Activated naive CD4-positive, alpha-beta T cell treated with anti-CD3 and anti-CD28 coated beads, Interleukin-2, amount 50 U/mL, for 72 hours (primary cell): ENCODE measurements around the gene NOTUM. TPM values are rescaled to one million over a fixed set of nuclear protein-coding genes. Genes with fewer than 3 reads are reported as not detected.
A peak's percentile ranks its signal among the peaks of the same experiment; 100 is the strongest.
"Not testable (repeated sequence)": the region's sequence is repeated elsewhere in the genome, so short reads cannot be mapped to it uniquely, and the experiment has no call there.

Experiments used
- ATAC-seq, 2 donors: fragments of 150-1000 bp; cut with Tn5 transposase; 2 replicates each; pipeline ENCODE4 v1.10.0; 2021; ENCODE audit warnings: mild to moderate bottlenecking in 2 of 2, moderate library complexity in 2 of 2
- DNase-seq, 2 donors: peaks; one replicate each; pipeline ENCODE4 v3.0.0; 2021 to 2022; ENCODE audit warnings: low spot score in 2 of 2
- H3K27ac Mint-ChIP-seq, 2 donors: one replicate each; pipeline ENCODE4 v1.8.0; 2022; ENCODE audit warnings: mild to moderate bottlenecking in 2 of 2, mixed read lengths in 2 of 2
- H3K36me3 Mint-ChIP-seq, 2 donors: one replicate each; pipeline ENCODE4 v1.8.0; 2022; ENCODE audit warnings: mixed read lengths in 2 of 2
- H3K9me3 Mint-ChIP-seq, 2 donors: one replicate each; pipeline ENCODE4 v1.8.0; 2022; ENCODE audit warnings: mixed read lengths in 2 of 2
- total RNA-seq, 2 donors: library from RNA; stranded (reverse); gene quantifications; one replicate each; pipeline ENCODE4 v1.2.3, GENCODE V29; 2022

NOTUM gene
- total RNA-seq, 2 donors from 2014 or later, result 0.39 to 1.1 TPM

- Mint-ChIP-seq H3K9me3 (no peaks in the 10 kb centered on the region), H3K36me3 (no peaks in the 10 kb centered on the region)
- ATAC-seq, result no peak
Measured at GRCh38 chr17:81925860-81926450, 35.0 kb downstream of the NOTUM start.

GRCh38 chr17:81924557-81925532, 36.1 kb downstream of the NOTUM start:
- no peaks in the 10 kb centered on the region for H3K36me3 Mint-ChIP-seq
- DNase-seq, result no peak
- peak overlapping the region in 1 of 2 donors; percentile 89 for H3K27ac Mint-ChIP-seq
- ATAC-seq, result no peak
- H3K9me3 Mint-ChIP-seq, result no peaks in the 10 kb centered on the region

More at GRCh38 chr17:81925860-81926450, 35.0 kb downstream of the NOTUM start:
- peak overlapping the region; percentile 89 to 96 for H3K27ac Mint-ChIP-seq
- no peak for DNase-seq

GRCh38 chr17:81923302-81924260, 37.4 kb downstream of the NOTUM start:
- DNase-seq (no peak), ATAC-seq (no peak)
- no peaks in the 10 kb centered on the region for H3K9me3 Mint-ChIP-seq
- no peaks in the 10 kb centered on the region for H3K36me3 Mint-ChIP-seq
- H3K27ac Mint-ChIP-seq, result peak overlapping the region; percentile 35 to 50

GRCh38 chr17:81922566-81923301, 38.3 kb downstream of the NOTUM start:
- no peaks in the 10 kb centered on the region for H3K9me3 Mint-ChIP-seq
- ATAC-seq (no peak), DNase-seq (no peak)
- H3K27ac Mint-ChIP-seq, result no peak overlapping the region
- no peaks in the 10 kb centered on the region for H3K36me3 Mint-ChIP-seq

- no peak for ATAC-seq
- H3K27ac Mint-ChIP-seq, result peak overlapping the region in 1 of 2 donors; percentile 7
- peaks cover 0 to 4% of the 10 kb centered on the region in 2 donors for H3K36me3 Mint-ChIP-seq
- no peaks in the 10 kb centered on the region for H3K9me3 Mint-ChIP-seq
- no peak for DNase-seq
Measured at GRCh38 chr17:81921996-81922565, 38.9 kb downstream of the NOTUM start.

- DNase-seq, result no peak
- ATAC-seq, result no peak
- H3K9me3 Mint-ChIP-seq, result no peaks in the 10 kb centered on the region
- peaks cover 0 to 8% of the 10 kb centered on the region in 2 donors for H3K36me3 Mint-ChIP-seq
- H3K27ac Mint-ChIP-seq, result no peak overlapping the region
Measured at GRCh38 chr17:81921537-81921862, 39.5 kb downstream of the NOTUM start.

GRCh38 chr17:81920612-81921536, 40.1 kb downstream of the NOTUM start:
- H3K9me3 Mint-ChIP-seq, result no peaks in the 10 kb centered on the region
- DNase-seq (no peak), ATAC-seq (no peak)
- H3K36me3 Mint-ChIP-seq, result peaks cover 0 to 8% of the 10 kb centered on the region in 2 donors
- peak overlapping the region in 1 of 2 donors; percentile 9 for H3K27ac Mint-ChIP-seq

GRCh38 chr17:81918832-81919545, 42.0 kb downstream of the NOTUM start:
- Mint-ChIP-seq H3K27ac (peak overlapping the region; percentile 88 to 89), H3K36me3 (peaks cover 0 to 8% of the 10 kb centered on the region in 2 donors), H3K9me3 (no peaks in the 10 kb centered on the region)
- ATAC-seq (no peak), DNase-seq (no peak)

- peak overlapping the region; percentile 88 to 93 for H3K27ac Mint-ChIP-seq
- DNase-seq, H3K36me3 Mint-ChIP-seq, H3K9me3 Mint-ChIP-seq: not testable (repeated sequence)
- ATAC-seq, result peak; percentile 48 to 53
Measured at GRCh38 chr17:81918333-81918669, 42.7 kb downstream of the NOTUM start.

- Mint-ChIP-seq H3K27ac (peak within 1 kb of the TSS; percentile 88 to 93), H3K9me3 (no peaks in the 10 kb centered on the region), H3K36me3 (peaks cover 0 to 8% of the 10 kb centered on the region in 2 donors)
- DNase-seq, result peak; percentile 79 to 84
- peak; percentile 88 to 90 for ATAC-seq
Measured at GRCh38 chr17:81917565-81918332, 43.2 kb downstream of the NOTUM start, which contains the start of gene SIRT7. Gene SIRT7 (minus strand): TSS chr17:81918176. CDS start chr17:81918131, 45 bp downstream.

- peaks cover 0 to 8% of the 10 kb centered on the region in 2 donors for H3K36me3 Mint-ChIP-seq
- ATAC-seq, result no peak
- no peaks in the 10 kb centered on the region for H3K9me3 Mint-ChIP-seq
- H3K27ac Mint-ChIP-seq, result peak overlapping the region; percentile 22 to 88
- no peak for DNase-seq
Measured at GRCh38 chr17:81916234-81917001, 44.6 kb downstream of the NOTUM start.

- Mint-ChIP-seq H3K9me3 (no peaks in the 10 kb centered on the region), H3K27ac (peak overlapping the region in 1 of 2 donors; percentile 39), H3K36me3 (peaks cover 0 to 8% of the 10 kb centered on the region in 2 donors)
- ATAC-seq, result no peak
- DNase-seq, result no peak
Measured at GRCh38 chr17:81915331-81915730, 45.7 kb downstream of the NOTUM start.
